ENCODE data around the gene ARCN1.
"Not testable (repeated sequence)": the region's sequence is repeated elsewhere in the genome, so short reads cannot be mapped to it uniquely, and the experiment has no call there.

The ARCN1 gene

DNA sequence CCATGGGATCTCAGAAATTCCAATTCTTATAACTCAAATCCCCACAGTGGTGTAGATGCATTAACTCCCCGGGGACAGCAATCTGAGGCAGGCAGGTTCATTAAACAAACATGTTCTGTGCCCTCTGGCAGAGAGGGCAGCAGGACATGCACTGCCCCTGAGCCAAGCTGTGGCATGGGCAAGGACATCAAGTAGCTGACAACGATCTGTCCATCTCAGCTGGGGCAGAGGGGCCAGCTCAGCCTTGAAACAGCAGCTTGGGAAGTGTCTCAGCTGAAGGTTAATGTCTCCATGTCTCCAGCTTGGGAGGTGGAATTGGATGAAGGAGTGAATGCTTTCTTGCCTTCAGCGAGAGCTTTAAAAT lies 27.6 kb upstream of the ARCN1 start:
- DNase-seq: no peak

DNA sequence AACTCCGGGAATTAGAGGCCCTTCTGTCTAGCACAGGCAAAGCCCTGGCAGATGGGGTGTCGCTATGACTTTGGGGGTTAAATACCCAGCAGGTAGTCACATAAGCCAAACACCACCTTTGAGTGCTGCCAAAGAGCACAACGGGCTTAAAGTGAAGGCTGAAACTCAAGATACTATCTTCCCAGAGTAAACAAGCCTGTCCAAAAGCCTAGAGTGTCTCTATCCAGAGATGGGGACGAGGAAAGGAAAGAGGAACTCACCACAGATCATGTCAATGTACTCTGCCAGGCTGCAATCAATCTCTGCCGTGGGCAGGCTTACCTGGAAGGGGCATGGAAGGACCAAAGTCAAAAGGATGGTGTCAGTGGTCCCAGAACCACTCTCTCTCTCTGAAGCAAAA lies 26.7 kb upstream of the ARCN1 start:
- no peak for DNase-seq

DNA sequence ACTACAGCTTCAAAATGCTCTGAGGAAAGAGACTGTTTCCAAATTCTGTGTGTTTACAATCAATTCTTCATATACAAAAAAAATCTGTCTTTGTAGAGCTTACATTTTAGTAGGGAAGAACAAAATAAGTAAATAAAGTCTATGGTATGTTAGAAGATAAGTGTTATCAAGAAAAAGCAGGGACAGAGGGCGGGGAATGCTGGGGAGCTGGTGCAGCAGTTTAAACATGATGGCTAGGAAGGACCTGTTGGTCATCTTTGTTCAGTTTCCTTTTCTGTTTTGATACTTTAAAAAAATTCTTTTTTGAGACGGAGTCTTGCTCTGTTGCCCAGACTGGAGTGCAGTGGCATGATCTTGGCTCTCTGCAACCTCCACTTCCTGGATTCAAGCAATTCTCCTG lies 25.1 kb upstream of the ARCN1 start:
- DNase-seq: no peak

DNA sequence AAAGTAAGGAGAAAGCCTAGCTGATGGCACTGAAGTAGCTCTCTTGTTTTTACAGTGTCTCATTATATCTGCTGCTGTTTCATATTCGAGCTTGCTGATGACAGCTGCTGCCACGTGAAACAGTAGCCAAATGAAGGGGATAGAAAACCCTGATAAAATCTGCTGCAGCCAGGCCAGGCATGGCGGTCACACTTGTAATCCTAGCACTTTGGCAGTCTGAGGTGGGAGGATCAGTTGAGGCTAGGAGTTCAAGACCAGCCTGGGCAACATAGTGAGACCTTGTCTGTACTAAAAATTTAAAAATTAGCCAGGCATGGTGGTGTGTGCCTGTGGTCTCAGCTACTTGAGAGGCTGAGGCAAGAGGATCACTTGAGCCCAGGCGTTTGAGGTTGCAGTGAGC lies 19.9 kb upstream of the ARCN1 start:
- no peak for DNase-seq

DNA sequence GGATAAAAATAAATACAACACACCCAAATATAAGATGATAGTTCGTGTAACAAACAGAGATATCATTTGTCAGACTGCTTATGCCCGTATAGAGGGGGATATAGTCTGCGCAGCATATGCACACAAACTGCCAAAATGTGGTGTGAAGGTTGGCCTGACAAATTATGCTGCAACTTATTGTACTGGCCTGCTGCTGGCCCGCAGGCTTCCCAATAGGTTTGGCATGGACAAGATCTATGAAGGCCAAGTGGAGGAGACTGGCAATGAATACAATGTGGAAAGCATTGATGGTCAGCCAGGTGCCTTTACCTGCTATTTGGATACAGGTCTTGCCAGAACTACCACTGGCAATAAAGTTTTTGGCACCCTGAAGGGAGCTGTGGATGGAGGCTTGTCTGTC lies 11.4 kb upstream of the ARCN1 start:
- no peak for DNase-seq

DNA sequence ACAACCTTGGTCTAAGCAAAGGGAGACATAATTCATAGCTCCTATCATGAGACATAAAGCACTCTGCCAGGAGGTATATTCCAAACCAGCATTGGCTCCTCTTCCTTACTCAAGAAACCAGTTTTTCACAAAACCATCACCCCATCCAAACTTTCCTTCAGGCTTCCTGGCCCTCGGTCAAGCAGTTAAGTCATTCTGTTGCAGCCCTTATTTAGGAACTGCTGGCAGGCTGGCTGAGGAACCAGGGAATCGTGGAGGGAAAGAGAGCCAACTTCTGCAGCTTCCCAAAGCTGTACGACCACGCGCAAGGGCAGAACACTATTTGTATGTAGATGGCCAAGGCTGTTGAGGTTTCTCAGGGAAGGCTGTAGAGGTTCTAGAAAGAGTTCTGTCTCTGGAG lies 7.2 kb upstream of the ARCN1 start:
- DNase-seq: no peak

DNA sequence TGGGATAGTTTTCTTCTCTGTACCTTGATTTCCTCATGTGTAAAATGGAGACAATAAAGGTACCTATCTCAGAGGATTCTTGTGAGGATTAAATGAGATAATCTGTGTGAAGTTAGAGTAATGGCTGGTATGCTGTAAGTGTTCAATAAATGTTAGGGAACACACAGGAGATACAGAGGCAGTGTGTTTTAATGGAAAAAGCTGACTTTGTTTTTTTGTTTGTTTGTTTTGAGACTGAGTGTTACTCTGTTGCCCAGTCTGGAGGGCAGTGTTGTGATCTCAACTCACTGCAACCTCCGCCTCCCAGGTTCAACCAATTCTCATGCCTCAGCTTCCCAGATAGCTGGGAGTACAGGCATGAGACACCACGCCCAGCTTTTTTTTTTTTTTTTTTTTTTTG lies 2.5 kb upstream of the ARCN1 start:
- no peak for DNase-seq

DNA sequence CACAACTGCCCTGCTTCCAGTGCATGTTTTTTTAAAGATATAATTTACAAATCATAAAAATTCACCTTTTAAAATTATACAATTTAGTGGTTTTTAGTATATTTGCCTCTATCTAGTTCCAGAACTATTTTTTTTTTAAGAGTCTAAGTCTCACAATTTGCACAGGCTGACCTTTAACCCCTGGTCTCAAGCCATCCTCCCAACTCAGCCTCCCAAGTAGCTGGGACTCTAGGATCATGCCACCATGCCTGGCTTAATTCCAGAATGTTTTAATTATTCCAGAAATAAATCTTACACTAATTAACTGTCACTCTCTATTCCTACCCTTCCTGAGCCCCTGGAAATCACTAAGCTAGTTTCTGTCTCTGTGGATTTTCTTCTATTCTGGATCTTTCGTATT lies 1.4 kb upstream of the ARCN1 start:
- no peak for DNase-seq

DNA sequence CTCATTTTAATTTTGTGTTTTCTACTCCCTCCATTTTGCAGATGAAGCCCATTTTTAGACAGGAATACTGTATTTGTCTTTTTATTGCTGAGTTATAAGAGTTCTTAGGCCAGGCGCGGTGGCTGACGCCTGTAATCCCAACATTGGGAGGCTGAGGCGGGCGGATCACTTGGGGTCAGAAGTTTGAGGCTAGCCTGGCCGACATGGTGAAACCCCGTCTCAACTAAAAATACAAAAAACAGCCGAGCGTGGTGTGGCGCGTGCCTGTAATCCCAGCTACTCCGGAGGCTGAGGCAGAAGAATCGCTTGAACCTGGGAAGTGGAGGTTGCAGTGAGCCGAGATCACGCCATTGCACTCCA lies 528 bp upstream of the ARCN1 start:
- peak; percentile 4 for DNase-seq

DNA sequence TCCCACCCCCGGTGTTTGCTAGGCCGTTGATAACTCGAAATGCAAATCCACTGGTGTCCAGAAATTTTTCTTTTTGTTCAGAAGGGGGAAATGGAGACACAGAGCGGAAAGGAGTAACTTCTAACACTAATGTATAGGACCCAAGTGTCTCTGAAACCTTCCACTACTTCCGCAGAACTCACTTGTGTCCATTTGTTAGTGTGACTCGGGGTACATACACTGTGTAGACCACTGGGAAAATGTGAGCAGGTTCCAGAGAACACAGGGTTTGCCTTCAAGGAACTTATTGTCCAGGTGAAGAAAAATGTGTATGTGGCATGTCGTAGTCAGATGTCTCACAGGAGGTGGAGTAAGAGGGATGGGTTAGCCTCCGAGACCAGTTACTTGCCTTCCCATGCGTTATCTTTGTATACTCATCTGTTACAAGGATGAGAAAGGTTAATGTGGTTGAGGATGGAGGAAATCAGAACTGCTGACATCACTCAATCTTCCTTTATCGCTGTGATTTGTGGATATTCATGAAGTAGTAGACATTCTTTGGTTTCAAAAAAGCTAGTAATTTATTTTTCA lies 857 bp downstream of the ARCN1 start:
- DNase-seq: no peak

DNA sequence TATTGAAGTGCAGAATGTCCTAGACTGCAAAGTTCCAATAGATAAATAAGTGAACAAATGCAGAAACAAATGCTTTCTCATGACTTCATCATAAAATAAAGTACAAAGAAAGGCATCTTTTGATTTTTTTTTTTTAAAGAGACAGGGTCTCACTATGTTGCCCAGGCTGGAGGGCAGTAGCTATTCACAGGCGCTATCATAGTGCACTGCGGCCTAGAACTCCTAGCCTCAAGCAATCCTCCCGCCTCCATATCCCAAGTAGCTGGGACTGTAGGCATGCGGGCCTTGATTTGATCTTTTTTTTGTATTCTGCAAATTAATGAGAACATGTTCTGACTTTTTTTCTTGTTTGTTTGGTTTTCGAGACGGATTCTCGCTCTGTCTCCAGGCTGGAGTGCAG lies 2.4 kb downstream of the ARCN1 start:
- DNase-seq: no peak

DNA sequence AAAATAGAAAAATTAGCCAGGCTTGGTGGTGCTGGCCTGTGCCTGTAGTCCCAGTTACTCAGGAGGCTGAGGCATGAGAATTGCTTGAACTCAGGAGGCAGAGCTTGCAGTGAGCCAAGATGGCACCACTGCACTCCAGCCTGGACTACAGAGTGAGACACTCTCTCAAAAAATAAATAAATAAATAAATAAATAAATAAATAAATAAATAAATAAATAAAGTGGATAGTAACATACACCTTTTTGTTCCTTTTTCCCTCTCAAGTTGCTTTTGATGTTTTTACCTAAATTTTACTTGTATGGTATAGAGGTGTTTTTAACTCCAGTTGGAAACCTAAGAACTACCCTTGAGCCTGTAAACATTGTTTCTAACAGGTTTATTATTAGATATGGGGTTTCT lies 5.8 kb downstream of the ARCN1 start:
- DNase-seq: not testable (repeated sequence)

DNA sequence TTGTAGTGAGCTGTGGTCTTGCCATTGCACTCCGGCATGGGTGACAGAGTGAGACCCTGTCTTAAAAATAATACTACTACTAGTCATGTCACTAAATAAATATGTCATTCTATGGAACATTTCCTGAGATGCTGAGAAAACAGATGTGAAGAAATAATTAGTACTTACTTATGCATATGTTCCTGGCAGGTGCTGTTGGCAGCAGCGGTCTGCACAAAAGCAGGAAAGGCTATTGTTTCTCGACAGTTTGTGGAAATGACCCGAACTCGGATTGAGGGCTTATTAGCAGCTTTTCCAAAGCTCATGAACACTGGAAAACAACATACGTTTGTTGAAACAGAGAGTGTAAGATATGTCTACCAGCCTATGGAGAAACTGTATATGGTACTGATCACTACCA lies 8.8 kb downstream of the ARCN1 start:
- DNase-seq: no peak

DNA sequence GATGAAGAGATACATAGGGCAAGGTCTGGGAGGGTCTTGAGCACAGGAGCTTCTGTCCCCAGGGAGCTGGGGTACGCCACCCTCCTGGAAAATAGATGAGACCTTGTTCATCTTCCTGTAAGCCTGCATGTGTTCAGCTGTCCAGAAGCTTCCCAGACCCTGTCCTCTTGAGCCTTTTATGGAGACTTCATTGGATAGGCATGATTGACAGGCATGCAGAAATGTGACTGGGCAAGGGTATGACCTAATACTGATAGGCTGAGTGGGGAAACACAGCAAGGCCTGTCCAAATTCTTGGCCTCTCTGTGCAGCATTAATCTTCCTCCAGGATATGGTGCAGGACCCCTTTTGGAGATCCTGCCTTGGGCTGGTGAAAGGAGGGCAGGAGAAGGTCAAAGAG lies 15.7 kb downstream of the ARCN1 start:
- DNase-seq: no peak

DNA sequence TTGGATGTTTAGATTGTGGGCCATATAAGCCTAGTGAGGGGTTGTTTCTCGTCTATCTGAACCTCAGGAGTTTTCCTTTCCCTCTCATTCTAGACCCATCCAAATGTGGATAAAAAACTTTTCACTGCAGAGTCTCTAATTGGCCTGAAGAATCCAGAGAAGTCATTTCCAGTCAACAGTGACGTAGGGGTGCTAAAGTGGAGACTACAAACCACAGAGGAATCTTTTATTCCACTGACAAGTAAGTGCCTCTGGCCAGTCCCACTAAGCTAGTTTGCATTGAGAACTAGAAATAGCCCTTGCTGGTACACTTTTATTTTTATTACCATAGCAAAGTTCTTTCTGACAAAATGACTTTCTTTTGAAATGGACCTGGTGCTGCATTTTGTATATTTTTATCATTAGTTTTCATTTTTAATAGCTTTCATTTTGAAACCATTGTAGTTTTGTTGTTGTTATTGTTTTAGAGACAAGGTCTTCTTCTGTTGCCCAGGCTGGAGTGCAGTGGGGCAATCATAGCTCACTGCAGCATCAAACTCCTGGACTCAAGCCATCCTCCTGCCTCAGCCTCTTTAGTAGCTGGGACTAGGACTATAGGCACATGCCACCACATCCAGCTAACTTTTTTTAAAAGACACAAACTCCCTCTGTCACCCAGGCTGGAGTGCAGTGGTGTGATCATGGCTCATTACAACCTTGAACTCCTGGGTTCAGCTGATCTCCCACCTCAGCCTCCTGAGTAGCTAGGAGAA lies 20.6 kb downstream of the ARCN1 start:
- no peak for DNase-seq

DNA sequence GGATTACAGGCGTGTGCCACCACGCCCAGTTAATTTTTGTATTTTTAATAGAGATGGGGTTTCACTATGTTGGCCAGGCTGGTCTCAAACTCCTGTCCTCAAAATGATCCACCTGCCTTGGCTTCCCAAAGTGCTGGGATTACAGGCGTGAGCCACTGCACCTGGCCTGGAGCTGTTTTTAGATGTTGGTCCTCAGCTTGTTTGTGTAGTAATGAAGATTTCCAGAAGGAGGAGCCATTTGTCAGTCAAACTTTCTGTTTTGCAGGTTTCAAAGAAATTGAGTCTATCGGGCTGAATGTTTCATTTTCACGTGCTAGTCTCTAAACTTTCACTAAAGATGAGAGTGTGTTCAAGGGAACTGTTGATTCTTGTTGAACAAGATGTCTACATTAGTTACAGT lies 22.8 kb downstream of the ARCN1 start:
- DNase-seq: not testable (repeated sequence)

DNA sequence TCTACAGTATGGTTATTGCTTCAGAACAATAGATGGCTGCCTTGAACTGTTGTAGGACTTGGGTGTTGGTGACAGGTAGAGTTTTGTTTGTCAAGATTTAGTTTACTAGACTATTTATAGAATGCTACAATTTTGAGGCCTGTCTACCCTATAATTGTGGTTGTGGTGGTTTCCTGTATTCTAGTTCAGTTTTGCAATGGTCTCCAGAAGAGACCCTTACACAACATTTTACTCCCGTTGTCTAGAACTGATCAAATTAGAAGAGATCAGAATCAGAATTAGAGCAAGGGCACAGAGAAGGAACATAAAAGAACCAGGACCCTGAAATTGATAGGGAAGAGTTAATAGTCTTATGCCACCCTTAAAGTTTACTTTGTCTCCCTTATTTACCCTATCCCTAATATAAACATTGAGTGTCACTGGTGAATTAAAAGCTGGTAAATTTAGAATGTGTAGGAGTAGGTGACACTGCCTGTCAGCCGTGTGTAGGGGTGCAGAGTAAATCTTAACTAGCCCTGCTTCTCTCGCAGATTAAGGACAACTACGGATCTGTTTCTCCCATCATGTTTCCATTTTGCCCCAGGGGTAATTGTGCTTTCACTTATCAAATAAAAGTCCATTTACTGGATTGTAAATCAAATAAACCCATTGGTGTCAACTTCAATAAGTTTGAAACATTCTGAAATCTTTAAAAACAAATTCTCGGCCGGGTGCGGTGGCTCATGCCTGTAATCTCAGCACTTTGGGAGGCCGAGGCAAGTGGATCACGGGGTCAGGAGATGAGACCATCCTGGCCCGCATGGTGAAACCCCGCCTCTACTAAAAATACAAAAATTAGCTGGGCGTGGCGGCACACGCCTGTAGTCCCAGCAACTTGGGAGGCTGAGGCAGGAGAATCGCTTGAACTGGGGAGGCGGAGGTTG lies 24.3 kb downstream of the ARCN1 start:
- no peak for DNase-seq

DNA sequence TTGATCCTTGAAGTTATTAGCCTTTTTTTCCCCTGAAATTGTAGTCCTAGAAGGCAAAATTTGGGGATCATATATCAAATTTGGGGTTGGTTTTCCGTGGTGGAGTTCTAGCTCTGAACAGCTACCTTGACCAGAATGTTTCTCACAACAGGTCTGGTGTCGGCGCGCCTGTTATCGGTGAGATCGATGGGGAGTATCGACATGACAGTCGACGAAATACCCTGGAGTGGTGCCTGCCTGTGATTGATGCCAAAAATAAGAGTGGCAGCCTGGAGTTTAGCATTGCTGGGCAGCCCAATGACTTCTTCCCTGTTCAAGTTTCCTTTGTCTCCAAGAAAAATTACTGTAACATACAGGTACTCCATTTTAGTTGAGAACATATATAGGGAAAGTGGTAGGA lies 25.3 kb downstream of the ARCN1 start:
- DNase-seq: no peak

DNA sequence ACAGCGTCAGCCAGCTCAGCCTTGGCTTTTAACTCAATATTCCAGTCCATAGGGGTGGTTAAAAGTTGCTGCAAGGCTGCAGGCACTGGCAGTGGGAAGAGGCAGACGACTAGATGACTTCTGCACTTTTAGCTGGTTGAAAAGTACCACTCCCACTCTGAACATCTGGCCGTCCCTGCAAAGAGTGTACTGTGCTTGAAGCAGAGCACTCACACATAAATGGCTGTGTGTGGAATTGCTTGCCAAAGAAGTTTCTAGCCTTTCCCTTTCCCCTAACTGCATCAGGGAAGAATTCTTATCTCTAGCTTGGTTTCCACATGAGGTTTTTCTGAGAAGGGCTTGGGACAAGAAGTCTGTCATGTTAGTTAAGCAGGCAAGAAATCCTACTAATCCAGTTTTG lies 30.1 kb downstream of the ARCN1 start:
- DNase-seq: no peak

DNA sequence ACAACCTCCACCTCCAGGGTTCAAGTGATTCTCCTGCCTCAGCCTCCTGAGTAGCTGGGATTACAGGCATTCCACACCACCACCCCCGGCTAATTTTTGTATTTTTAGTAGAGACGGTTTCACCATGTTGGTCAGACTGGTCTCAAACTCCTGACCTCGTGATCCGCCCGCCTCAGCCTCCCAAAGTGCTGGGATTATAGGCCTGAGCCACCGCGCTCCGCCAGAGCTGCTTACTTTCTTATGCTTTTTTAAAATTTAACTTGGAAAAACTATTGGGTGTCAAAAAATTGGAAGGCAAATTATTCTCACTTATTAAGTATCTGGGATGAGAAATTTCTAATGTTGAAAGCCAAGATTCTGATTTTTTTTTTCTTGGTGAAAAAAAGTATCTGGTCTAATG lies 31.5 kb downstream of the ARCN1 start:
- DNase-seq: not testable (repeated sequence)

DNA sequence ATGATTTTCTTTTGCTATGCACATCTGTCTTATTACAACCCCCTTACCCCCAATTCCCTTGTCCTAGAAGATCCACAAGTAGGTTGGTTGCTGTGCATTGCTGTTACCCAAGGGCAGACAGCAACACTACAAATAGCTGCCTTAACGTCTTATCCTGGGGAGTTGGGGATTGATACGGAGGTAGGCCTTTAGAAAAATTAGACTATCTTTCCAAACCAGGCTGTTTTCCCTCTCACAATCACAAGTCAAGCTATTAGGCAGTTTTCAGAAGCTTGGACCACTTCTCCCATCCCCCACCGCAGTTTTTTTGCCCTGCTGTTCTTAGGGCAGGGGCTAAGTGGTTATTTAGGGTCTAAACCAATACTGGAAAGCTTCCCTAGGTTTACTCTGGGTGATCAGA lies 32.4 kb downstream of the ARCN1 start:
- no peak for DNase-seq

DNA sequence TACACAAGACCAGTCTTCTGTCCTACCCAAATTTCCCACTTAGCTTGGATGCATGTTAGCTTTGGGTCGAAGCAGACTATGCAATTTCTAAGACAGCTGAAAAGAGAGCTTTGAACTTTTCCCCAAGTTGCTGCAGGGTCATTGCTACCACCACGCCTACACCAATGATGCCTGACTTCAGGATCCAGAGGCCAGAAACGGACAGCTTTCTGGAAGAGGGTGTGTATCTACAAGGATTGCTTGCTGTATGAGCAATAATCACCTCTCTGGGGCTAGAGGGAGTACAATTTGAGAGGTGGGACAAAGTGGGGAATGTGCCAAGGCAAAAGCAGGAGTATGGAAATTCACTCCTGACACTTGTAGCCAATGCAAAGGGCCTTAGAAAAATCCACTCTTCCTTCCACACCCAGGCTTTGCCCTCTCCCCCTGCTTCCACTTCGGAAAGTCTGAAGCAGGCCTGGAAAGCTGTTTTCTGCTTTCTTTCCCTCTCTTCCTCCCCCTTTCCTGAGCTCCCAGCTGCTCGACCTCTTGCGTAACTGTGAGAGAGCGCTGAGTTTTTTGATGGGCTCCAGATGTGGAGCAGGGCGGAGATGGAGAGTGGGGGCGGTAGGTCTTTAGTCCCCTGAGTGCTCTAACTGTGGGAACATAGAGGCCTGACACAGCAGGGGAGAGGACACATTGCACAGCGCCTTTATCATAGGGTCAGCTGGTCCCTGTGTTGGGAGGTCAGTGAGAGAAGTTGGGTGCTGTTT lies 33.1 kb downstream of the ARCN1 start:
- no peak for DNase-seq

DNA sequence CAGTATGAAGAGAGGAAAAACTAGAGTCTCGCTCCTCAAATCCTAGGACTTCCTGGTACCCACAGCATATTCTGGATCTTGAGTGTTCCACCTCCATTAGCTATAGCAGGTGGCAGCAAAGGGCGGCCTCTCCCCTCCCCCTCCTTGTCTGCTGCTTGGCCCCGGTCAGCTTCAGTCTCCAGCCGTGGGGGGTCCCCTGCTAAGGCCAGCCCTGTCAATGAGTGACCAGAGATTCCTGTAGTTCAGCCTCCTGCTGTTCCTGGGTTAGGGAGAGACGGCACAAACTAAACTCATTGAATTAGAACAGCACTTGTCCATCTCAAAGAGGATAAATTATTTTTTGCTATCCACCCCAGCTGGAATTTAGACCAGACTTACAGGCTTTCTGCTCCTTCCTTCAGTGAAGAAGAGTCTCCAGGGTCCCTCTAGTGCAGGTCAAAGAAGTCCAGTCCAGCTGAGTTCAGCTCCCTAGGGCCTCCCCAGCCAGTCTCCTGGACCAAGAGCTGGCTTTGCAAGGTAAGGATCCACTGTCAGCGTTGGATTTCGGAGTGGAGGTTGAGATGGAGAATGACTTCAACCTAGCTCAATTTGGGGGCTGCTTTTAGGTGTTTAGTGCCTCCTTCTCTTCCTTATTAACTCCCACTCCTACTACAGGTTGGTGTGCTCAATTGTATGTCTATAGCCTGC lies 34.1 kb downstream of the ARCN1 start:
- DNase-seq: no peak
